Activated CD4-positive, alpha-beta memory T cell treated with anti-CD3 and anti-CD28 coated beads for 36 hours (primary cell): ENCODE measurements around the gene BLM. TPM values are rescaled to one million over a fixed set of nuclear protein-coding genes. Genes with fewer than 3 reads are reported as not detected.
"Not testable (repeated sequence)": the region's sequence is repeated elsewhere in the genome, so short reads cannot be mapped to it uniquely, and the experiment has no call there.

Experiments used
- CTCF ChIA-PET: fragments of 350-600 bp; sonication (Branson Sonifier 250); formaldehyde crosslinking; loops from one replicate; lab custom pipeline; 2021; ENCODE audit warnings: antibody characterized with exemption, inconsistent platforms; lab: Charles Lee
- POLR2A ChIA-PET: fragments of 350-600 bp; sonication (Branson Sonifier 250); formaldehyde crosslinking; loops from one replicate; lab custom pipeline; 2021; ENCODE audit warnings: antibody characterized with exemption; lab: Charles Lee
- DNase-seq: peaks from one replicate; pipeline ENCODE4 v3.0.0-alpha.2; 2020
- H3K27ac Mint-ChIP-seq: one replicate; pipeline ENCODE4 v1.8.0; 2021; ENCODE audit warnings: mixed read lengths
- H3K27me3 Mint-ChIP-seq: one replicate; pipeline ENCODE4 v1.8.0; 2021; ENCODE audit warnings: mixed read lengths
- H3K36me3 Mint-ChIP-seq: one replicate; pipeline ENCODE4 v1.8.0; 2021; ENCODE audit warnings: mixed read lengths
- H3K4me1 Mint-ChIP-seq: one replicate; pipeline ENCODE4 v1.8.0; 2021; ENCODE audit warnings: low read depth, mixed read lengths
- H3K4me3 Mint-ChIP-seq: one replicate; pipeline ENCODE4 v1.8.0; 2021; ENCODE audit warnings: mild to moderate bottlenecking, mixed read lengths
- H3K9me3 Mint-ChIP-seq: one replicate; pipeline ENCODE4 v1.8.0; 2021; ENCODE audit warnings: mixed read lengths
- intact Hi-C: fragments of 100-400 bp; cut with micrococcal nuclease; formaldehyde crosslinking; loops from one replicate; pipeline ENCODE4 v1.15.1; 2023
- total RNA-seq, 2 experiments: library from RNA; stranded (reverse); gene quantifications; one replicate each; pipeline ENCODE4 v1.2.3, GENCODE V29; 2021

The BLM gene
- 10 to 100 TPM; 65.6 to 68.7 TPM for total RNA-seq

- CTCF ChIA-PET, result interaction anchor here (0.6 to 2.6 kb wide), 15 partner anchors 10 to 554 kb away, joined by 3 to 26 read pairs (median 3); partner anchors contain the start of genes FES, FURIN, HDDC3 and UNC45A
- H3K4me3 Mint-ChIP-seq, result peak within 1 kb of the TSS; percentile 84
- intact Hi-C loops, result loop anchor here (1.0 to 5.0 kb wide), 6 partner anchors 33 to 218 kb away; partner anchors contain the start of gene UNC45A
These were observed at the start of gene BLM for GRCh38 chr15:90716976-90717821. Gene BLM (plus strand): TSS chr15:90717346. CDS start chr15:90747393, 30,047 bp downstream.

GRCh38 chr15:90667755-90668345, 49.3 kb upstream of the BLM start:
- H3K36me3 Mint-ChIP-seq, H3K9me3 Mint-ChIP-seq, intact Hi-C loops, H3K4me3 Mint-ChIP-seq, POLR2A ChIA-PET, H3K27ac Mint-ChIP-seq: not testable (repeated sequence)
- CTCF ChIA-PET, result interaction anchor here (1.8 kb wide), 1 partner anchor 20 kb away, joined by 7 read pairs; no protein-coding TSS in a partner anchor
- Mint-ChIP-seq H3K27me3 (peaks cover 26% of the 10 kb centered on the region), H3K4me1 (peaks cover 16% of the 10 kb centered on the region)
- DNase-seq, result peak; percentile 7

More at GRCh38 chr15:90716976-90717821, at the start of gene BLM:
- H3K36me3 Mint-ChIP-seq, result peaks cover 11% of the 10 kb centered on the region
- H3K9me3 Mint-ChIP-seq, result no peaks in the 10 kb centered on the region
- no peaks in the 10 kb centered on the region for H3K27me3 Mint-ChIP-seq
- DNase-seq, result peak; percentile 97
- POLR2A ChIA-PET, result interaction anchor here (0.6 to 2.3 kb wide), 17 partner anchors 10 to 273 kb away, joined by 3 to 10 read pairs (median 3); partner anchors contain the start of genes HDDC3, MAN2A2 and UNC45A
- H3K27ac Mint-ChIP-seq, result peak within 1 kb of the TSS; percentile 91
- H3K4me1 Mint-ChIP-seq, result peaks cover 24% of the 10 kb centered on the region

- H3K4me3 Mint-ChIP-seq, H3K4me1 Mint-ChIP-seq, H3K9me3 Mint-ChIP-seq, H3K27ac Mint-ChIP-seq, intact Hi-C loops, H3K36me3 Mint-ChIP-seq, DNase-seq, POLR2A ChIA-PET: not testable (repeated sequence)
- peaks cover 12% of the 10 kb centered on the region for H3K27me3 Mint-ChIP-seq
- CTCF ChIA-PET, result interaction anchor here (1.2 kb wide), 1 partner anchor 216 kb away, joined by 3 read pairs; no protein-coding TSS in a partner anchor
These were observed 46.5 kb upstream of the BLM start for GRCh38 chr15:90670631-90671030.

DNA sequence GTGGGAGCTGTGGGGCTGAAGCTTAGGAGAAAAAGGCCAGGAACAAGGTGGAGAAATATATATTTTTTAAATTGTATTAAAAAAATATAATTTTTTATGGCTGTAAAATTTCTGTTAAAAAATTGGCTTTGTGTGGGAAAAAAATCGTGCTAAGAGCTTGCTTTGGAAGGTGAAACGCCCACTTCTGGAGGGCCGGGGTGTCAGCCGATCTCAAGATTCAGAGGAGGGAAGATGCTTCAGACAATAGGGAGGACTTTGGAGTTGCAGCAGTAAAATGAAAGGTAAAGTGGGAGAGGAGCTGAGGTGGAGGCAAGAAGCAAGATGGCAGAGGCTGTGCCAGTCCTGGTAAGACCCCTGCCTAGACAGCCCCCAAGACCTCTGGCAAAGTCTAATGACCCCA, 45.9 kb upstream of the BLM start:
- peaks cover 9% of the 10 kb centered on the region for H3K27me3 Mint-ChIP-seq
- ChIA-PET CTCF (interaction anchor here (1.2 kb wide), 1 partner anchor 215 kb away, joined by 3 read pairs; no protein-coding TSS in a partner anchor), POLR2A (no interaction called here)
- H3K27ac Mint-ChIP-seq, result no peak overlapping the region
- DNase-seq, result no peak
- H3K4me3 Mint-ChIP-seq, result no peak overlapping the region
- H3K36me3 Mint-ChIP-seq, result no peaks in the 10 kb centered on the region
- intact Hi-C loops, result no loop called here
- H3K9me3 Mint-ChIP-seq, result no peaks in the 10 kb centered on the region
- peaks cover 5% of the 10 kb centered on the region for H3K4me1 Mint-ChIP-seq

GRCh38 chr15:90673357-90673756, 43.8 kb upstream of the BLM start:
- DNase-seq, H3K27ac Mint-ChIP-seq, H3K27me3 Mint-ChIP-seq, intact Hi-C loops, H3K36me3 Mint-ChIP-seq, POLR2A ChIA-PET, H3K4me3 Mint-ChIP-seq, H3K9me3 Mint-ChIP-seq: not testable (repeated sequence)
- H3K4me1 Mint-ChIP-seq, result peaks cover 11% of the 10 kb centered on the region
- CTCF ChIA-PET, result interaction anchor here (1.5 kb wide), 1 partner anchor 26 kb away, joined by 4 read pairs; no protein-coding TSS in a partner anchor

GRCh38 chr15:90674476-90674875, 42.7 kb upstream of the BLM start:
- Mint-ChIP-seq H3K27me3 (peaks cover 1% of the 10 kb centered on the region), H3K4me3 (no peak overlapping the region), H3K27ac (no peak overlapping the region), H3K9me3 (no peaks in the 10 kb centered on the region), H3K4me1 (peaks cover 21% of the 10 kb centered on the region), H3K36me3 (no peaks in the 10 kb centered on the region)
- DNase-seq, result no peak
- CTCF ChIA-PET, result no interaction called here
- POLR2A ChIA-PET, result no interaction called here
- intact Hi-C loops, result no loop called here

DNA sequence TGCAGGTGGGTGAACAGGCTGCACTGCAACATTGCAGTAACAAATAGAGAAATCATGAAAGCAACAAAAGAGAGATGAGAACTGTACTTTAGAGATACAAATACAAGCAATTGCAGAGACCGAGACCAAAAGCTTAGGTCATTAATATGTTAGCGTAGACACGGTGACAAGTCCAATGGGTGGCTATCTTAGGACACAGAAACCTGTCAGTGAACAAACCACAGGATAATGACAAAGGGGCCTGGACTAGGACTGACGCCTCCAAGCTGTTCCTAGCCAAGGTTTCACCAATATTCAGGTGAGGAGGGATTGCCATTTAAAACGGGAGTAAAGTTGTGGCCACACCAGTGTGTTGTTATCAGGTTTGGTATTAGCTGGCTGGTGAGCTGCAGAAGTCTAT, 41.7 kb upstream of the BLM start:
- Mint-ChIP-seq H3K9me3 (no peaks in the 10 kb centered on the region), H3K4me1 (peaks cover 29% of the 10 kb centered on the region), H3K27ac (no peak overlapping the region), H3K4me3 (no peak overlapping the region), H3K36me3 (no peaks in the 10 kb centered on the region), H3K27me3 (no peaks in the 10 kb centered on the region)
- no peak for DNase-seq
- intact Hi-C loops, result no loop called here
- POLR2A ChIA-PET, result no interaction called here
- CTCF ChIA-PET, result interaction anchor here (2.5 kb wide), 1 partner anchor 210 kb away, joined by 12 read pairs; no protein-coding TSS in a partner anchor

- H3K4me1 Mint-ChIP-seq, result peaks cover 31% of the 10 kb centered on the region
- H3K27ac Mint-ChIP-seq, result peak overlapping the region; percentile 82
- peak overlapping the region; percentile 43 for H3K4me3 Mint-ChIP-seq
- peak; percentile 25 for DNase-seq
- H3K9me3 Mint-ChIP-seq, result no peaks in the 10 kb centered on the region
- no peaks in the 10 kb centered on the region for H3K36me3 Mint-ChIP-seq
- intact Hi-C loops, result loop anchor here (1.0 kb wide), 3 partner anchors 8 to 18 kb away; no protein-coding TSS in a partner anchor
- ChIA-PET POLR2A (interaction anchor here (0.6 to 1.0 kb wide), 4 partner anchors 9 to 39 kb away, joined by 3 read pairs; partner anchors contain the start of gene BLM), CTCF (interaction anchor here (0.8 to 2.5 kb wide), 7 partner anchors 8 to 252 kb away, joined by 3 to 12 read pairs (median 4); no protein-coding TSS in a partner anchor)
- H3K27me3 Mint-ChIP-seq, result no peaks in the 10 kb centered on the region
These were observed 39.0 kb upstream of the BLM start for GRCh38 chr15:90677807-90678790.

- CTCF ChIA-PET, result no interaction called here
- H3K4me1 Mint-ChIP-seq, result peaks cover 31% of the 10 kb centered on the region
These were observed 37.2 kb upstream of the BLM start for GRCh38 chr15:90679959-90680358.

GRCh38 chr15:90680371-90680935, 36.7 kb upstream of the BLM start:
- Mint-ChIP-seq H3K4me3 (no peak overlapping the region), H3K4me1 (peaks cover 33% of the 10 kb centered on the region), H3K9me3 (no peaks in the 10 kb centered on the region), H3K27me3 (peaks cover 2% of the 10 kb centered on the region), H3K27ac (peak overlapping the region; percentile 38), H3K36me3 (no peaks in the 10 kb centered on the region)
- intact Hi-C loops, result loop anchor here (10.0 kb wide), 1 partner anchor 86 kb away; no protein-coding TSS in a partner anchor
- peak; percentile 21 for DNase-seq
- POLR2A ChIA-PET, result no interaction called here
- CTCF ChIA-PET, result no interaction called here

More at GRCh38 chr15:90679959-90680358, 37.2 kb upstream of the BLM start:
- no peaks in the 10 kb centered on the region for H3K27me3 Mint-ChIP-seq
- no peaks in the 10 kb centered on the region for H3K36me3 Mint-ChIP-seq
- no peak overlapping the region for H3K4me3 Mint-ChIP-seq
- no peak overlapping the region for H3K27ac Mint-ChIP-seq
- DNase-seq, result no peak
- intact Hi-C loops, result loop anchor here (10.0 kb wide), 1 partner anchor 85 kb away; no protein-coding TSS in a partner anchor
- POLR2A ChIA-PET, result no interaction called here
- H3K9me3 Mint-ChIP-seq, result no peaks in the 10 kb centered on the region

- no peaks in the 10 kb centered on the region for H3K36me3 Mint-ChIP-seq
- intact Hi-C loops, result loop anchor here (10.0 kb wide), 1 partner anchor 86 kb away; no protein-coding TSS in a partner anchor
- POLR2A ChIA-PET, result no interaction called here
- no peak for DNase-seq
- no peaks in the 10 kb centered on the region for H3K9me3 Mint-ChIP-seq
- H3K4me3 Mint-ChIP-seq, result no peak overlapping the region
- no peak overlapping the region for H3K27ac Mint-ChIP-seq
- H3K27me3 Mint-ChIP-seq, result peaks cover 3% of the 10 kb centered on the region
- CTCF ChIA-PET, result no interaction called here
- peaks cover 35% of the 10 kb centered on the region for H3K4me1 Mint-ChIP-seq
These were observed 36.1 kb upstream of the BLM start for GRCh38 chr15:90681056-90681455.
